Stimulated activated naive CD4-positive, alpha-beta T cell treated with Interleukin-2 at 50 U/mL for 16 hours (primary cell): ENCODE measurements around the gene ZC2HC1C.

ENCODE experiments used
- DNase-seq: peaks from one replicate; lab custom pipeline; 2025; lab: John Stamatoyannopoulos, UW

Gene ZC2HC1C

GRCh38 chr14:75069121-75069810 is at the start of gene ZC2HC1C:
ZC2HC1C (plus strand) TSS chr14:75069641; CDS start chr14:75070574, 933 bp downstream.
- DNase-seq: peak; percentile 53

- DNase-seq: no peak
Measured at GRCh38 chr14:75022655-75023054, 46.8 kb upstream of the ZC2HC1C start.

GRCh38 chr14:75023108-75023507 is 46.3 kb upstream of the ZC2HC1C start:
- no peak for DNase-seq

- DNase-seq: no peak
Measured at GRCh38 chr14:75025082-75025481, 44.4 kb upstream of the ZC2HC1C start.

- DNase-seq: no peak
Measured at GRCh38 chr14:75025876-75026275, 43.6 kb upstream of the ZC2HC1C start.

GRCh38 chr14:75030147-75030546 is 39.3 kb upstream of the ZC2HC1C start:
- no peak for DNase-seq

- DNase-seq: no peak
Measured at GRCh38 chr14:75032939-75033338, 36.5 kb upstream of the ZC2HC1C start.

- DNase-seq: no peak
Measured at GRCh38 chr14:75040507-75040906, 28.9 kb upstream of the ZC2HC1C start.

- no peak for DNase-seq
Measured at GRCh38 chr14:75040959-75041358, 28.5 kb upstream of the ZC2HC1C start.

- no peak for DNase-seq
Measured at GRCh38 chr14:75041613-75042012, 27.8 kb upstream of the ZC2HC1C start.

- DNase-seq: no peak
Measured at GRCh38 chr14:75042035-75042434, 27.4 kb upstream of the ZC2HC1C start.

GRCh38 chr14:75044322-75044721 is 25.1 kb upstream of the ZC2HC1C start:
- DNase-seq: no peak

GRCh38 chr14:75044752-75045151 is 24.7 kb upstream of the ZC2HC1C start:
- DNase-seq: no peak

- DNase-seq: no peak
Measured at GRCh38 chr14:75046275-75046674, 23.2 kb upstream of the ZC2HC1C start.

- no peak for DNase-seq
Measured at GRCh38 chr14:75046899-75047298, 22.5 kb upstream of the ZC2HC1C start.

GRCh38 chr14:75047506-75047905 is 21.9 kb upstream of the ZC2HC1C start:
- DNase-seq: no peak

- no peak for DNase-seq
Measured at GRCh38 chr14:75048101-75048500, 21.3 kb upstream of the ZC2HC1C start.

GRCh38 chr14:75049136-75049535 is 20.3 kb upstream of the ZC2HC1C start:
- no peak for DNase-seq

GRCh38 chr14:75049731-75050201 is 19.7 kb upstream of the ZC2HC1C start:
- no peak for DNase-seq

GRCh38 chr14:75050852-75051555 is 18.4 kb upstream of the ZC2HC1C start, which contains the start of gene MLH3:
MLH3 (minus strand) TSS chr14:75051467; CDS start chr14:75049655, 1,812 bp downstream.
- DNase-seq: peak; percentile 68

GRCh38 chr14:75051556-75051899 is 17.9 kb upstream of the ZC2HC1C start:
- no peak for DNase-seq

GRCh38 chr14:75053396-75054291 is 15.8 kb upstream of the ZC2HC1C start:
- DNase-seq: no peak
